Muscle of back (tissue), 11 donors: ENCODE measurements around the gene BAHCC1. TPM values are rescaled to one million over a fixed set of nuclear protein-coding genes. Genes with fewer than 3 reads are reported as not detected.

ENCODE experiments used
- DNase-seq, 3 donors: peaks; one replicate each; pipeline versions ENCODE4 v3.0.0 to v3.0.0-alpha.2; 2013
- polyA plus RNA-seq, 10 donors: library from polyadenylated mRNA; unstranded; fragments of 120-200 nt; gene quantifications; one replicate each; pipeline ENCODE4 v1.2.1, GENCODE V29; 2013; ENCODE audit not compliant: insufficient read length in 10 of 10

The BAHCC1 gene
- polyA plus RNA-seq, 10 donors = 6.9 to 15.7 (median 12.1) TPM

DNA sequence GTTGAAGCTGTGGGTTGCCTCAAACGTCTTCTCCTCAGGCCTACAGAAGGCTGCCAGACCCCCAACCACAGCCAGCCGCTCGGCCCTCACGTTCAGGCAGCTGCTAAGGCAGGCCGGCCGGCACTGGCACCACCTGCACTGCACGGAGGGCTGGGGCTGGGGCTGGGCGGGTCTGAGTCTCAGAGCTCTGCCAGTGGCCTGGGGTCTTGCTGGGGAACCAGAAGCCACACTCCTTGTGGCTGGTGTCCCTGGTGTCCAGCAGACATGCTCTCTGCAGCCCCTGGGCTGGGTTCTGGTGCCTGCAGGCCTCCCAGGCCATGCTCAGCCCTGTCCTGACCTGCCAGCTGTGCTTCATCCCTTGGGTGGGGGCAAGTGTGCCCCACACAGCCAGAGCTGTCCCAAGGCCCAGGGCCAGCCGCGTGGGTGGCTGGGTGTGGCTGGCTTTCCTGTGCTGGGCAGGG lies 42.0 kb downstream of the BAHCC1 start:
- peak in 1 of 3 donors; percentile 55 for DNase-seq

GRCh38 chr17:81438007-81438659 lies 42.9 kb downstream of the BAHCC1 start:
- DNase-seq = no peak

DNA sequence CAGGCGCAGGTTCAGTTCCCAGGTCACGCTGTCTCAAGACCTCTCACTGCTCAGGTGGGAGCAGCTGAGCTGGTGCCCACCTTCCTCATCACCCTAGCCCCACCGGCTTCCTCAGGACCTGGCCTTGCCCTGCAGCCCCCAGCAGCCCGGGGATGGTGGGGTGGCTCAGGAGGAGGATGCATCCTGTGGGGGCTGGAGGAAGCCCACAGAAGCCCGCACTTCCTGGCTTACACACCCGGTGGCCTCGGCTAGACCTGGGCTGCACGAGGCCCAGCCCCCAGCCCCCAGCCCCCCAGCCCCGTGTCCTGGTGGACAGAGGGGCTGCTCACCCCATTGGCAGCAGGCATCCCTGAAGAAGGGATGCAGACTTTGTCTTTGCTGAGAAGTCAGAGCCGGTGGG lies 43.4 kb downstream of the BAHCC1 start:
- no peak for DNase-seq

- peak in 1 of 3 donors; percentile 59 for DNase-seq
Observed at GRCh38 chr17:81440051-81440471, 44.8 kb downstream of the BAHCC1 start.

- peak in 1 of 3 donors; percentile 44 for DNase-seq
Observed at GRCh38 chr17:81440511-81441244, 45.4 kb downstream of the BAHCC1 start.

DNA sequence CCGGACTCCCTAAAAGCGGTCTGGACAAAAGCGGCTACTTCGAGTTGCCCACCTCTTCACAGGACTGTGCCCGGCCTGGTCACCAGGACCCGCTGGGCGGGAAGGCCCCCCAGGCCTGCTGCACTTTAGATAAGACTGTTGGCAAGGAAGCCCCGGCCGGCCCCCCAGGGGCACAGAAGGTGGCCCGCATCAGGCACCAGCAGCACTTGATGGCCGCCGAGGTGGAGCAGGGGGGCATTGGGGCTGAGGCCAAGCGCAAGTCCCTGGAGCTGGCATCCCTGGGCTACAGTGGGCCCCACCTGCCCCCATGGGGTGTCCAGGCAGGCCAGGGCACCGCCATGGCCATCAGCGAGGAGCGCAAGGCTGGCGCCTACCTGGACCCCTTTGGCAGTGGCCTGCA lies 47.5 kb downstream of the BAHCC1 start:
- no peak for DNase-seq

DNA sequence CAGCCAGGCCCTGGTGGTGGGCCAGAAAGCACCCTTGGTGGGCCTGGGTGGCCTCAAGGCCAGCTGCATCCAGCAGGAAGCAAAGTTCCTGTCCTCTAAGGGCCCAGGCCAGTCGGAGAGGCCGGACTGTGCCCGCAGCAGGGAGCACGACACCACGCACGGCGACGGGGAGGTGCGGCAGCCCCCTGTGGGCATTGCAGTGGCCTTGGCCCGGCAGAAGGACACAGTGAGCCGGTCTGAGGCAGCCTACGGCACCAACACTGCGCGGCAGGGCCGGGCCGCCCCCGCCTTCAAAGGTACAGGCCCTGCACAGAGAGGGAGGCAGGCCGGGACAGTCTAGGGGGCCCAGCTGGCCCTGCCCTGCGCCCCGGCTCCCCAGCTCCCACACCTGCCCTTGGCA lies 48.0 kb downstream of the BAHCC1 start:
- DNase-seq = no peak

GRCh38 chr17:81444610-81445339 lies 49.5 kb downstream of the BAHCC1 start:
- DNase-seq = no peak

- no peak for DNase-seq
Observed at GRCh38 chr17:81445642-81446503, 50.6 kb downstream of the BAHCC1 start.

- DNase-seq = no peak
Observed at GRCh38 chr17:81447331-81447933, 52.2 kb downstream of the BAHCC1 start.

- DNase-seq = no peak
Observed at GRCh38 chr17:81448442-81448841, 53.2 kb downstream of the BAHCC1 start.

GRCh38 chr17:81448950-81449349 lies 53.7 kb downstream of the BAHCC1 start:
- DNase-seq = no peak

- no peak for DNase-seq
Observed at GRCh38 chr17:81449351-81449750, 54.1 kb downstream of the BAHCC1 start.

DNA sequence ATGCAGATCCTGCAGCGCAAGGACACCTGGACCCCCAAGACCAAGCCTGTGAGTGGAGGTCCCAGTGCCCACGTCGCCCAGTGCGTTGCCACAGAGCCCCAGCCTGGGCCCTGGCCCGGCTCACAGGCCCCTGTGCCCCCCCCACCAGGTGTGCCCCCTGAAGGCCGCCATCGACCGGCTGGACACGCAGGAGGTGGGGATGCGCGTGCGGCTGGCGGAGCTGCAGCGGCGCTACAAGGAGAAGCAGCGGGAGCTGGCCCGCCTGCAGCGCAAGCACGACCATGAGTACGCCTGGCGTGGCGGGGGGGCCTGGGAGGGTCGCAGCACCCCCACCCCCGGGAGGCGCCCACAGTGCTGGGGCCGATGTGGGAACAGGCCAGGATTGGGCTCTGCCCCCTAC lies 56.6 kb downstream of the BAHCC1 start:
- no peak for DNase-seq

DNA sequence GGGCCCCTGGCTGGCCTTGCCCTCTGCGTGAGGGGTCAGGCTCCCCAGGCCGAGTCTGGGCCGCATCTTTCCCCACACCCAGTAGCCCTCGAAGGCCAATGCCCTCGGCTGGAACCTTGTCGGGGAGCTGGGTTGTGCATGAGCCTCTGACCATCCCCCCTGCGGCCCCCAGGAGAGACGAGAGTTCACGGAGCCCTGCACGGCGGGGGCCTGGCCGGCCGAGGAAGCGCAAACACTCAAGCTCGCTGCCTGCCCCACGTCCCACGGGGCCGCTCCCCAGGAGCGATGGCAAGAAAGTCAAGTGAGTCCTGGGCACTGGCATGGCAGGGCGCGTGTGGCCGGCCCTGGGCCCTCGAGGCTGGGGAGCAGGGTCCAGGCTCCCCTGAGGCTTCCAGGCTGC lies 57.3 kb downstream of the BAHCC1 start:
- DNase-seq = no peak

- DNase-seq = no peak
Observed at GRCh38 chr17:81453076-81453475, 57.8 kb downstream of the BAHCC1 start.

DNA sequence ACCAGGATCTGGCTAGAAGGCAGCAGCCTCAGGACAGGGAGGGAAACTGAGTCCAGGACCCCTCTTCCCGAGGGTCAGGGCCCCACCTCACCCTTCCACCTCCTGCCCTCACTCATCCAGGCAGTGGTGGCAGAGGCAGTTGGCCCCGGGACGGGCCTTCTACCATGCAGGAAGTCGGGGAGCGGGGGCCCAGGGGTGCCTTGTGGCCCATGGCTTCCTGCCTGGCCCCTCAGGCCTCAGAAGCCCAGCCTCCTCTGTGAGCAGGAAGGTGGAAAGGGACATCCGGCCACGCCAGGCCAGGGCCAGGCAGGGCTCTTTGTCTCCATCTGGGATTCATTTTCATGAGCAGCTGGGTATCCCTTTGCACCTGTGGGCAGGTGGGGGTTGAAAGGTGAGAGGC lies 58.5 kb downstream of the BAHCC1 start:
- no peak for DNase-seq

DNA sequence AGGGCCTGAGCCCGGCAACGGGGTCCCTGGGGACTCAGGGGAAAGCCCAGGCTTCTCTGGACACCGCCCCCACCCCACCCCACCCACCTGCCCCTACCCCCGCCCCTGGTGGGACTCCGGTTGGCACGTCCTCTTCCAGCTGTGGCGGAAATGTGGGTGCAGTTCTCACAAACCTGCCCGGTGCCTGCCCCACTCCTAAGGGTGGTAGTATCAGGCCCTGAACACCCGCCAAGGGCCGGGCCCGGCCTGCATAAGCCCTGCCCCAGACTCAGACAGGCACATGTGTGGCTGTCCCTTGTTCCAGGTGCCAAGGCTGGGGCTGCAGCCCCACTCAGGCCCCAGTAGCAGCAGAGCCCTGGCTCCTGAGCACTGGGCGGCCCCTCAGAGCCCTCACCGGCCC lies 59.2 kb downstream of the BAHCC1 start:
- DNase-seq = no peak

DNA sequence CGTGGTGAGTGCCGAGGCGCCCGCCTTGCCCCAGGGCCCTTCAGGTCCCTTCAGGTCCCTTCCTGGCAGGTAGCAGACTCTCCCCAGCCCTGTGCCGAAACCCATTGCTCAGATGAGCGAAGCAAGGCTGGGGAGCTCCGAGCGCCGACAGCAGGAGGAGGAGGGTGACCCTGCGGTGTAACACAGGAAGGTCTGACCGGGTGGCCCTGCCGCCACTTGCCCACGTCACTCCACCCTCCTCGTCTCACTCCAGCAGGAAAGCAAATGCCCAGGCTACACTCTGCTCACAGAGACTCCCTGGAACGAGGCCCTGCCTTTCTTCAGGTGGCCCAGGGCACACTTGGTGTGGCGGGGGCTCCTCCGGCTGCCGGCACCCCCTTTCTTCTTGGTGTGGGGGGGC lies 60.1 kb downstream of the BAHCC1 start:
- no peak for DNase-seq

DNA sequence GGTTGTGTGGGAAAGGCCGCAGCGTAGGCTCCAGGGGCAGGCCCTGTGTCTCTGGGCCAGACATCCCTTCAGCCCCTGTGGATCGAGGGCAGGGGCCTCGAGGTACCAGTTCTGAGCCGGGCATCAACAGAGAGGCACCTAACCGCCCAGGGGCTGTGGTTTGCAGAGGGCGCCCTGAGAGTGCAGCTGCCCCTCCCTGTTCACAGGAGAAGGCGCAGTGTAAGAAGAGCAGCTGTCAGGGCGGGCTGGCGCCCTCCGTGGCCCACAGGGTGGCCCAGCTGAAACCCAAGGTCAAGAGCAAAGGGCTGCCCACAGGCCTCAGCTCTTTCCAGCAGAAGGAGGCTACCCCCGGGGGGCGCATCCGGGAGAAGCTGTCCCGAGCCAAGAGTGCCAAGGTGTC lies 60.8 kb downstream of the BAHCC1 start:
- no peak for DNase-seq

GRCh38 chr17:81456798-81457197 lies 61.5 kb downstream of the BAHCC1 start:
- no peak for DNase-seq
